Measurements from ENCODE around the gene ZBTB16. TPM values are rescaled to one million over a fixed set of nuclear protein-coding genes. Genes with fewer than 3 reads are reported as not detected.

The ZBTB16 gene
- total RNA-seq, 1 donor from 2014 or later, result 17.7 TPM

DNA sequence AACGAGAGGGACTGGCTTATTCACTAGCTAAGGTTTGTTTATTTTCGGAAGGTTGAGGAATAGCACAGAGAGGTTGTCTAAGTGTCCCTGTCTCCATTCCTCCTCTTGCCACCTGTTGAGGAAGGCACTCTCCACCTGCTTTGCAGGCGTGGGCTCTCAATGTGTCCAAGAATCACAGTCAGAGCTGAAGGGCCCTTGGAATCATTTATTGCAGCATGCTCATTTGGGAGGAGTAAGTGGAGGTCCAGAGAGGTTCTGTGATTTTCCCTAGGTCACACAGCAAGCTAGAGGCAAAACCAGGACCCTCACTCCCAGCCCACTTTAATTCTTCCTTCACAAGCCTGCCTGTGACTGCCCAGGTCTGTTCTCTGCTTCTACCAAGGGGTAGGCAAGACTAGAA lies 21.3 kb downstream of the ZBTB16 start:
- H3K27ac Mint-ChIP-seq, result no peak overlapping the region
- no peak overlapping the region for H3K27ac ChIP-seq
- H3K27me3 Mint-ChIP-seq (ENCODE audit: insufficient read depth, low read depth), result peaks cover 2% of the 10 kb centered on the region
- no peak overlapping the region for H2AFZ ChIP-seq (replicated peaks)
- H3K36me3 ChIP-seq, result no peaks in the 10 kb centered on the region
- H3K27me3 ChIP-seq, result peaks cover 24% of the 10 kb centered on the region
- DNase-seq (ENCODE audit: low spot score), result no peak
- peaks cover 30% of the 10 kb centered on the region for H3F3A ChIP-seq (ENCODE audit: low read depth)
- peaks cover 91% of the 10 kb centered on the region for H3K4me1 Mint-ChIP-seq
- peaks cover 85% of the 10 kb centered on the region for H4K20me1 ChIP-seq (ENCODE audit: low read depth)
- no peak overlapping the region for H3K4me3 Mint-ChIP-seq
- no peaks in the 10 kb centered on the region for H3K9me3 Mint-ChIP-seq
- H3K4me2 ChIP-seq, result no peak overlapping the region
- H3K4me3 ChIP-seq, result no peak overlapping the region
- H3K9me3 ChIP-seq (ENCODE audit: low read depth), result no peaks in the 10 kb centered on the region
- H3K36me3 Mint-ChIP-seq, result peaks cover under 1% of the 10 kb centered on the region
- H3K4me1 ChIP-seq, result peaks cover 82% of the 10 kb centered on the region
- TF ChIP-seq, protein P1, sequence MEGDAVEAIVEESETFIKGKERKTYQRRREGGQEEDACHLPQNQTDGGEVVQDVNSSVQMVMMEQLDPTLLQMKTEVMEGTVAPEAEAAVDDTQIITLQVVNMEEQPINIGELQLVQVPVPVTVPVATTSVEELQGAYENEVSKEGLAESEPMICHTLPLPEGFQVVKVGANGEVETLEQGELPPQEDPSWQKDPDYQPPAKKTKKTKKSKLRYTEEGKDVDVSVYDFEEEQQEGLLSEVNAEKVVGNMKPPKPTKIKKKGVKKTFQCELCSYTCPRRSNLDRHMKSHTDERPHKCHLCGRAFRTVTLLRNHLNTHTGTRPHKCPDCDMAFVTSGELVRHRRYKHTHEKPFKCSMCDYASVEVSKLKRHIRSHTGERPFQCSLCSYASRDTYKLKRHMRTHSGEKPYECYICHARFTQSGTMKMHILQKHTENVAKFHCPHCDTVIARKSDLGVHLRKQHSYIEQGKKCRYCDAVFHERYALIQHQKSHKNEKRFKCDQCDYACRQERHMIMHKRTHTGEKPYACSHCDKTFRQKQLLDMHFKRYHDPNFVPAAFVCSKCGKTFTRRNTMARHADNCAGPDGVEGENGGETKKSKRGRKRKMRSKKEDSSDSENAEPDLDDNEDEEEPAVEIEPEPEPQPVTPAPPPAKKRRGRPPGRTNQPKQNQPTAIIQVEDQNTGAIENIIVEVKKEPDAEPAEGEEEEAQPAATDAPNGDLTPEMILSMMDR (IDR thresholded peaks at IDR 0.05), result no peak
- TF ChIP-seq EZH2 (IDR thresholded peaks at IDR 0.05) (no peak), EZH2phosphoT487 (IDR thresholded peaks at IDR 0.05) (no peak)
- H3K79me2 ChIP-seq (ENCODE audit: low read depth), result peaks cover 73% of the 10 kb centered on the region
- no peak overlapping the region for H3K9ac ChIP-seq

GRCh38 chr11:114081641-114082414 lies 22.3 kb downstream of the ZBTB16 start:
- Mint-ChIP-seq H3K4me1 (peaks cover 85% of the 10 kb centered on the region), H3K36me3 (peaks cover under 1% of the 10 kb centered on the region), H3K27ac (peak overlapping the region; percentile 21), H3K9me3 (no peaks in the 10 kb centered on the region), H3K4me3 (no peak overlapping the region), H3K27me3 (ENCODE audit: insufficient read depth, low read depth) (peaks cover 2% of the 10 kb centered on the region)
- DNase-seq (ENCODE audit: low spot score), result no peak
- Histone ChIP-seq H3K4me3 (no peak overlapping the region), H3K9me3 (ENCODE audit: low read depth) (no peaks in the 10 kb centered on the region), H3K36me3 (no peaks in the 10 kb centered on the region), H3F3A (ENCODE audit: low read depth) (peaks cover 26% of the 10 kb centered on the region), H3K4me2 (no peak overlapping the region), H2AFZ (replicated peaks) (no peak overlapping the region), H3K79me2 (ENCODE audit: low read depth) (peaks cover 80% of the 10 kb centered on the region), H3K4me1 (peaks cover 78% of the 10 kb centered on the region), H4K20me1 (ENCODE audit: low read depth) (peaks cover 79% of the 10 kb centered on the region), H3K9ac (no peak overlapping the region), H3K27me3 (peaks cover 16% of the 10 kb centered on the region), H3K27ac (no peak overlapping the region)
- TF ChIP-seq EZH2 (IDR thresholded peaks at IDR 0.05), result no peak
- no peak for TF ChIP-seq EZH2phosphoT487 (IDR thresholded peaks at IDR 0.05)
- TF ChIP-seq, protein P1 (IDR thresholded peaks at IDR 0.05), result no peak

DNA sequence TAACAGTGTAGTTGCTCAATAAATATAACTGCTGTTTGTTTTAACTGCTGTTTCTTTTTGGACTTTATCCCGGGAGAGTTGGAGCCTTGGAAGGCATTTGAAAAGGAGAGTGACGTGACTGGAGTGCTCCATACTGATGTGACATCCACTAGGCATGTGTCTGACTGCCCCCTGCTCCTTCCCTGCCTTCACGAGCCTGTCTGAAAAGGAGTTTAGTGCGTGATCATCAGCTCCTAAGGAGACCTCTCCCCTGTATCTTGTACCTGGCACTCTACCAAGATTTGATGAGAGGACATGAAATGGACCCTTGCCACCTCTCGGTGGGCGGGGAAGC lies 22.9 kb downstream of the ZBTB16 start:
- H3K9me3 Mint-ChIP-seq, result no peaks in the 10 kb centered on the region
- H3K4me3 ChIP-seq, result no peak overlapping the region
- H4K20me1 ChIP-seq (ENCODE audit: low read depth), result peaks cover 77% of the 10 kb centered on the region
- no peak overlapping the region for H3K9ac ChIP-seq
- peaks cover 10% of the 10 kb centered on the region for H3K27me3 ChIP-seq
- H3K4me1 Mint-ChIP-seq, result peaks cover 80% of the 10 kb centered on the region
- peak overlapping the region; percentile 1 for H3K4me2 ChIP-seq
- peak overlapping the region; percentile 21 for H3K27ac Mint-ChIP-seq
- H3K36me3 ChIP-seq, result no peaks in the 10 kb centered on the region
- peaks cover 2% of the 10 kb centered on the region for H3K27me3 Mint-ChIP-seq (ENCODE audit: insufficient read depth, low read depth)
- peaks cover 80% of the 10 kb centered on the region for H3K79me2 ChIP-seq (ENCODE audit: low read depth)
- peaks cover 5% of the 10 kb centered on the region for H3K36me3 Mint-ChIP-seq
- H3K9me3 ChIP-seq (ENCODE audit: low read depth), result no peaks in the 10 kb centered on the region
- no peak overlapping the region for H3K4me3 Mint-ChIP-seq
- H2AFZ ChIP-seq (replicated peaks), result no peak overlapping the region
- no peak for TF ChIP-seq EZH2phosphoT487 (IDR thresholded peaks at IDR 0.05)
- no peak for TF ChIP-seq EZH2 (IDR thresholded peaks at IDR 0.05)
- TF ChIP-seq, protein P1 (IDR thresholded peaks at IDR 0.05), result no peak
- no peak overlapping the region for H3K27ac ChIP-seq
- H3F3A ChIP-seq (ENCODE audit: low read depth), result peaks cover 21% of the 10 kb centered on the region
- no peak for DNase-seq (ENCODE audit: low spot score)
- H3K4me1 ChIP-seq, result peaks cover 72% of the 10 kb centered on the region

All from neural progenitor cell (in vitro differentiated cells).